K562 (cell line): ENCODE results near the gene VPS9D1. TPM values are rescaled to one million over a fixed set of nuclear protein-coding genes. Genes with fewer than 3 reads are reported as not detected.

Source experiments
- ATAC-seq: fragments of 200-7000 bp; cut with Tn5 transposase; 3 replicates; pipeline ENCODE4 v1.9.1; 2020; ENCODE audit warnings: moderate library complexity
- BruUV-seq: library from RNA; stranded (reverse); fragments of 400-500 nt; replicated peaks from 2 replicates; lab custom pipeline; 2021; lab: Mats Ljungman, UMichigan
- CTCF ChIA-PET: fragments of 300-600 bp; formaldehyde crosslinking; extraction: SDS; loops from one replicate; lab custom pipeline; 2021; ENCODE audit warnings: low intra/inter-chr PET ratio; lab: Yijun Ruan, JAX
- POLR2A ChIA-PET: fragments of 300-600, 350-650 bp; sonication (Branson Sonifier 250); formaldehyde crosslinking; extraction: SDS; loops from one replicate; lab custom pipeline; 2021; ENCODE audit warnings: antibody characterized with exemption, inconsistent platforms; lab: Yijun Ruan, JAX
- DNase-seq, 4 experiments: peaks; one replicate each; pipeline versions ENCODE4 v3.0.0 to v3.0.0-alpha.2; 2011 to 2018; ENCODE audit warnings: low spot score in 3 of 4, mixed read lengths in 3 of 4; ENCODE audit errors: extremely low read depth in 1 of 4
- FAIRE-seq: peaks from 2 replicates; lab custom pipeline; 2011; peaks lifted over from hg19 to GRCh38; lab: Jason Lieb, UNC
- H2AFZ ChIP-seq: 2 replicates; pipeline ENCODE4 v1.6.0; 2011; ENCODE audit warnings: low read depth, low read length, control low read depth, inconsistent platforms
- H3K27ac ChIP-seq: fragments of 200-600 bp; 3 replicates; pipeline ENCODE4 v1.8.0; 2011; ENCODE audit warnings: low read depth, mild to moderate bottlenecking, control low read depth, inconsistent platforms, low read length, moderate library complexity, mixed read lengths; ENCODE audit errors: extremely low read depth
- H3K27me3 ChIP-seq, 2 experiments: fragments of 300-600 bp in 1 of 2; 2 replicates in 1 of 2; 3 replicates in 1 of 2; pipeline versions ENCODE4 v1.6.0 to v1.8.0; 2011; ENCODE audit warnings: inconsistent platforms in 2 of 2, low read length in 2 of 2, mild to moderate bottlenecking in 1 of 2, mixed read lengths in 1 of 2, moderate library complexity in 1 of 2; ENCODE audit not compliant: control insufficient read depth in 2 of 2, insufficient read depth in 2 of 2
- H3K36me3 ChIP-seq: fragments of 300-600 bp; 3 replicates; pipeline ENCODE4 v1.8.0; 2011; ENCODE audit warnings: mild to moderate bottlenecking, low read length, inconsistent platforms; ENCODE audit not compliant: control insufficient read depth, insufficient read depth
- H3K4me1 ChIP-seq, 2 experiments: fragments of 200-600 bp in 1 of 2; replicated peaks in 1 of 2; 2 replicates in 1 of 2; 3 replicates in 1 of 2; pipeline versions ENCODE4 v1.5.1 to v1.8.0; 2011; ENCODE audit warnings: inconsistent platforms in 2 of 2, low read length in 2 of 2, mild to moderate bottlenecking in 1 of 2, mixed read lengths in 1 of 2, moderate library complexity in 1 of 2; ENCODE audit not compliant: control insufficient read depth in 2 of 2, insufficient read depth in 2 of 2
- H3K4me2 ChIP-seq: 2 replicates; pipeline ENCODE4 v1.6.1; 2011; ENCODE audit warnings: low read length, control low read depth, inconsistent platforms, mixed read lengths; ENCODE audit not compliant: insufficient read depth
- H3K4me3 ChIP-seq: fragments of 200-600 bp; sonication (generic), shearing (Covaris generic); 2 replicates; pipeline ENCODE4 v1.5.1; 2016; ENCODE audit warnings: control low read depth, inconsistent platforms
- H3K79me2 ChIP-seq: fragments of 200-600 bp; 3 replicates; pipeline ENCODE4 v1.8.0; 2011; ENCODE audit warnings: low read length, inconsistent platforms; ENCODE audit not compliant: control insufficient read depth, insufficient read depth
- H3K9ac ChIP-seq, 2 experiments: 2 replicates each; pipeline versions ENCODE4 v1.6.0 to v1.6.1; 2011; ENCODE audit warnings: low read depth in 2 of 2, low read length in 2 of 2, control low read depth in 1 of 2, inconsistent platforms in 1 of 2, mild to moderate bottlenecking in 1 of 2, mixed read lengths in 1 of 2; ENCODE audit not compliant: insufficient read depth in 1 of 2
- H3K9me1 ChIP-seq: one replicate; pipeline ENCODE4 v1.6.0; 2011; ENCODE audit warnings: inconsistent platforms, mild to moderate bottlenecking, low read length, moderate library complexity; ENCODE audit not compliant: control insufficient read depth, insufficient read depth
- H3K9me3 ChIP-seq: replicated peaks from 2 replicates; pipeline ENCODE4 v1.5.1; 2011; ENCODE audit warnings: low read depth, low read length, inconsistent platforms; ENCODE audit not compliant: control insufficient read depth, insufficient read depth
- H4K20me1 ChIP-seq: replicated peaks from 2 replicates; pipeline ENCODE4 v1.6.1; 2011; ENCODE audit warnings: low read length, inconsistent platforms, mixed read lengths; ENCODE audit not compliant: control insufficient read depth, insufficient read depth
- FUS ChIP-seq: fragments of 200-400 bp; formaldehyde crosslinking; optimal IDR thresholded peaks from 2 replicates; pipeline ENCODE3; 2017; ENCODE audit warnings: low read depth, low read length
- POLR2G ChIP-seq: fragments of 200-400 bp; formaldehyde crosslinking; IDR thresholded peaks from 2 replicates; pipeline ENCODE4 v1.6.1; 2017; ENCODE audit warnings: low read depth, mild to moderate bottlenecking, antibody characterized with exemption, low read length, moderate library complexity
- WGBS: fragments of 100-300 bp; shearing (Covaris generic); methylation state at CpG from one replicate; pipeline ENCODE4 v1.1.6; 2016; ENCODE audit warnings: low coverage, mixed read lengths; ENCODE audit not compliant: insufficient coverage; ENCODE audit errors: missing lambda C conversion rate; 5-methylcytosine and 5-hydroxymethylcytosine counted together
- in situ Hi-C: fragments of 300-500 bp; cut with MboI; formaldehyde crosslinking; loops from 4 replicates; pipeline ENCODE4 v1.15.0; 2018; ENCODE audit warnings: inconsistent platforms, mixed read lengths
- intact Hi-C: fragments of 100-400 bp; cut with micrococcal nuclease; formaldehyde crosslinking; loops from 2 replicates; pipeline ENCODE4 v1.14.2; 2022
- polyA plus RNA-seq, 8 experiments: library from polyadenylated mRNA; depleted of rRNA in 4 of 8; stranded (reverse) in 5 of 8; unstranded in 3 of 8; fragments of >200 nt; fragmentation: Nextera tagmentation in 2 of 8; fragmentation: Illumina TruSeq in 1 of 8; extraction: Ambion mirVana in 2 of 8; extraction: Trizol in 1 of 8; gene quantifications; 2 replicates each; pipeline versions ENCODE4 v1.2.1 to v1.2.3, GENCODE V29; 2011 to 2014; ENCODE audit warnings: inconsistent platforms in 1 of 8, missing spikeins in 1 of 8
- total RNA-seq, 7 experiments: library from RNA; depleted of rRNA in 6 of 7; stranded (reverse); fragments of >200 nt in 6 of 7; fragmentation: Illumina TruSeq in 2 of 7; extraction: Trizol in 2 of 7; gene quantifications; 2 replicates each; pipeline versions ENCODE4 v1.2.1 to v1.2.3, GENCODE V29; 2011 to 2021; ENCODE audit warnings: low replicate concordance in 1 of 7
- TF ChIP-seq, protein P1 (sequence below): fragments of 450-650 bp; IDR thresholded peaks from 2 replicates; pipeline ENCODE4 v1.6.1; 2016; ENCODE audit warnings: antibody characterized with exemption
- TF ChIP-seq, protein P2 (sequence below), 2 experiments: fragments of 450-650 bp in 1 of 2; sonication (generic) in 1 of 2; formaldehyde crosslinking in 1 of 2; IDR thresholded peaks in 1 of 2; conservative IDR thresholded peaks in 1 of 2; 2 replicates each; pipeline versions ENCODE4 v1.6.1 to v1.8.1; 2016 to 2023; ENCODE audit warnings: mild to moderate bottlenecking in 2 of 2, moderate library complexity in 2 of 2, inconsistent platforms in 1 of 2, missing genetic modification reagents in 1 of 2
- TF ChIP-seq, protein P3 (sequence below): fragments of 450-650 bp; formaldehyde crosslinking; IDR thresholded peaks from 2 replicates; pipeline ENCODE4 v1.4.0; 2022; ENCODE audit warnings: mild to moderate bottlenecking, moderate library complexity

The VPS9D1 gene
- total and polyA plus RNA-seq, 9 of the 15 experiments (the other 6 are each of a cell fraction or from before 2014, with no cell fraction given) = 0.33 to 3.1 (median 1.1) TPM

DNA sequence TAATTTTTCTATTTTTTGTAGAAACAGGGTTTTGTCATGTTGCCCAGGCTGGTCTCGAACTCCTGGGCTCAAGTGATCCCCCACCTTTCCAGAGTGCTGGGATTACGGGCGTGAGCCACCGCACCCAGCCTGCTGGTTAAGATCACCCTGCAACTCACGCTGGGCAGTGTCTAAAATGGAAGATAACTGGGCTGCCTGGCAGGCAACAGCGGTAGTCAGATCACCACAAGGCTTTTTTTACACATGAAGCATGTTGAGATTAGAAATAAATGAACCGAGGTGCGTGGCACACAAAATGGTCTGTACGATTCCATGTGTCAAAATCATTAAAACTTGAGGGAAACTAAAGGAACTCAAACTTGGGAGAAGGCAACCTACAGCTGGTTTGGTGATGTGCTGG is 27.4 kb upstream of the VPS9D1 start:
- Histone ChIP-seq H3K9me3 (no peaks in the 10 kb centered on the region), H3K36me3 (peaks cover 86% of the 10 kb centered on the region), H3K4me2 (no peak overlapping the region), H4K20me1 (no peaks in the 10 kb centered on the region), H3K79me2 (no peaks in the 10 kb centered on the region), H3K9me1 (no peaks in the 10 kb centered on the region), H3K27me3 (no peaks in the 10 kb centered on the region), H3K4me3 (no peak overlapping the region), H3K27ac (no peak overlapping the region), H3K4me1 (no peaks in the 10 kb centered on the region; a peak in 1 of 5 replicates), H2AFZ (no peak overlapping the region), H3K9ac (no peak overlapping the region)
- ATAC-seq (no peak), DNase-seq (no peak), FAIRE-seq (no peak)
- WGBS = 93% methylated on average over 9 of the region's 9 CpGs
- intact Hi-C loops = no loop called here
- CTCF ChIA-PET = no interaction called here
- BruUV-seq = no TSS peak
- POLR2A ChIA-PET = interaction anchor here (1.0 to 1.2 kb wide), 2 partner anchors 9 to 13 kb away, joined by 3 to 5 read pairs; no protein-coding TSS in a partner anchor
- TF ChIP-seq FUS = no peak
- TF ChIP-seq, protein P1, sequence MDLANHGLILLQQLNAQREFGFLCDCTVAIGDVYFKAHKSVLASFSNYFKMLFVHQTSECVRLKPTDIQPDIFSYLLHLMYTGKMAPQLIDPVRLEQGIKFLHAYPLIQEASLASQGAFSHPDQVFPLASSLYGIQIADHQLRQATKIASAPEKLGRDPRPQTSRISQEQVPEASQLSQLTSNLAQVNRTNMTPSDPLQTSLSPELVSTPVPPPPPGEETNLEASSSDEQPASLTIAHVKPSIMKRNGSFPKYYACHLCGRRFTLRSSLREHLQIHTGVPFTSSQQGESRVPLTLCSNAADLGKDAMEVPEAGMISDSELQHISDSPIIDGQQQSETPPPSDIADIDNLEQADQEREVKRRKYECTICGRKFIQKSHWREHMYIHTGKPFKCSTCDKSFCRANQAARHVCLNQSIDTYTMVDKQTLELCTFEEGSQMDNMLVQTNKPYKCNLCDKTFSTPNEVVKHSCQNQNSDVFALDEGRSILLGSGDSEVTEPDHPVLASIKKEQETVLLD = no peak
- in situ Hi-C loops = no loop called here

DNA sequence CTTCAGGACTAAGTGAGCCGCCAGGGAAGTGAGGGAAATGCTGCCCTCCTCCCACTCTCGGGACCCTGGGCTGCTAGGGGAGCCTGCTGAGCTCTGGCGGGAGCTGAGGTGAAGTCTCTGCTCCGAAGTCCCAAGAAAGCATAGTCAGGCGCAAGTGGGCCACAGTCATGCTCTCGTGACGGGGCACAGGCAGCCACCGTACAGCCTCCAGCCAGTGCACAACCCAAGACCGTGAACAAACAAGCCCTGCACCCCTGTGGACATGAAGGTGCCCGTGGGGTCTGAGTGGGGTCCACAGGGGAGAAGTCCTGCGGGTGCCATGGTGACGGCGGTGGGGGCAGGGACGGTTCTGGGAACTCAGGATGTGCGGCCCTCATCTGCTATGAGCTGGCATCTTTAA is 25.3 kb upstream of the VPS9D1 start:
- in situ Hi-C loops (no loop called here), intact Hi-C loops (no loop called here)
- Histone ChIP-seq H4K20me1 (no peaks in the 10 kb centered on the region), H3K27ac (no peak overlapping the region), H3K4me2 (no peak overlapping the region), H3K79me2 (no peaks in the 10 kb centered on the region), H3K4me3 (no peak overlapping the region), H2AFZ (no peak overlapping the region), H3K27me3 (no peaks in the 10 kb centered on the region), H3K4me1 (no peaks in the 10 kb centered on the region; a peak in 1 of 5 replicates), H3K9me3 (no peaks in the 10 kb centered on the region), H3K36me3 (peaks cover 92% of the 10 kb centered on the region), H3K9ac (no peak overlapping the region), H3K9me1 (no peaks in the 10 kb centered on the region)
- ATAC-seq (no peak), FAIRE-seq (no peak), DNase-seq (no peak)
- WGBS = 83% methylated on average over 12 of the region's 15 CpGs
- ChIA-PET POLR2A (interaction anchor here (0.7 to 1.5 kb wide), 5 partner anchors 9 to 46 kb away, joined by 3 to 8 read pairs (median 4); no protein-coding TSS in a partner anchor), CTCF (no interaction called here)
- BruUV-seq = no TSS peak
- TF ChIP-seq, protein P2, sequence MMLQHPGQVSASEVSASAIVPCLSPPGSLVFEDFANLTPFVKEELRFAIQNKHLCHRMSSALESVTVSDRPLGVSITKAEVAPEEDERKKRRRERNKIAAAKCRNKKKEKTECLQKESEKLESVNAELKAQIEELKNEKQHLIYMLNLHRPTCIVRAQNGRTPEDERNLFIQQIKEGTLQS (IDR thresholded peaks at IDR 0.05) = no peak
- TF ChIP-seq, protein P2 (CRISPR knock-in tag; conservative IDR thresholded peaks at IDR 0.05) = no peak
- TF ChIP-seq, protein P3, sequence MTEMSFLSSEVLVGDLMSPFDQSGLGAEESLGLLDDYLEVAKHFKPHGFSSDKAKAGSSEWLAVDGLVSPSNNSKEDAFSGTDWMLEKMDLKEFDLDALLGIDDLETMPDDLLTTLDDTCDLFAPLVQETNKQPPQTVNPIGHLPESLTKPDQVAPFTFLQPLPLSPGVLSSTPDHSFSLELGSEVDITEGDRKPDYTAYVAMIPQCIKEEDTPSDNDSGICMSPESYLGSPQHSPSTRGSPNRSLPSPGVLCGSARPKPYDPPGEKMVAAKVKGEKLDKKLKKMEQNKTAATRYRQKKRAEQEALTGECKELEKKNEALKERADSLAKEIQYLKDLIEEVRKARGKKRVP (CRISPR knock-in tag) = no peak
- peak; percentile 58 for TF ChIP-seq POLR2G
- TF ChIP-seq, all 486 proteins: peak for 1
